H9 (cell line): ENCODE results near the gene HPD. TPM values are rescaled to one million over a fixed set of nuclear protein-coding genes. Genes with fewer than 3 reads are reported as not detected.
"Not testable (repeated sequence)": the region's sequence is repeated elsewhere in the genome, so short reads cannot be mapped to it uniquely, and the experiment has no call there.

Experiments used
- DNase-seq: peaks from one replicate; pipeline ENCODE4 v3.0.0-alpha.2; 2017
- H2AFZ ChIP-seq: one replicate; pipeline ENCODE4 v1.6.1; 2013; ENCODE audit warnings: mild to moderate bottlenecking, low read length, control low read depth, moderate library complexity
- H2AK5ac ChIP-seq: 2 replicates; pipeline ENCODE4 v1.6.1; 2013; ENCODE audit warnings: low read length, control low read depth, mixed read lengths; ENCODE audit not compliant: insufficient read length
- H2BK120ac ChIP-seq: one replicate; pipeline ENCODE4 v1.6.1; 2013; ENCODE audit warnings: low read depth, mild to moderate bottlenecking, low read length, control low read depth, inconsistent platforms; ENCODE audit not compliant: poor library complexity, severe bottlenecking
- H2BK12ac ChIP-seq: 2 replicates; pipeline ENCODE4 v1.6.1; 2013; ENCODE audit warnings: low read length, control low read depth, mixed read lengths, low read depth; ENCODE audit not compliant: insufficient read length
- H2BK15ac ChIP-seq: 2 replicates; pipeline ENCODE4 v1.6.1; 2013; ENCODE audit warnings: low read depth, low read length, control low read depth
- H2BK20ac ChIP-seq: one replicate; pipeline ENCODE4 v1.6.1; 2013; ENCODE audit warnings: low read depth, mild to moderate bottlenecking, low read length, control low read depth, inconsistent platforms; ENCODE audit not compliant: poor library complexity, severe bottlenecking
- H2BK5ac ChIP-seq: 2 replicates; pipeline ENCODE4 v1.6.1; 2013; ENCODE audit warnings: low read length, control low read depth, mixed read lengths; ENCODE audit not compliant: insufficient read length
- H3K14ac ChIP-seq: 2 replicates; pipeline ENCODE4 v1.6.1; 2013; ENCODE audit warnings: low read length, control low read depth; ENCODE audit not compliant: insufficient read depth
- H3K18ac ChIP-seq: 2 replicates; pipeline ENCODE4 v1.6.1; 2013; ENCODE audit warnings: low read depth, mild to moderate bottlenecking, mixed read lengths, low read length, control low read depth; ENCODE audit not compliant: insufficient read length
- H3K23ac ChIP-seq: 2 replicates; pipeline ENCODE4 v1.6.1; 2013; ENCODE audit warnings: low read length, control low read depth, mixed read lengths, low read depth; ENCODE audit not compliant: insufficient read length
- H3K23me2 ChIP-seq: 2 replicates; pipeline ENCODE4 v1.6.1; 2013; ENCODE audit warnings: low read depth, mild to moderate bottlenecking, mixed read lengths, low read length, control low read depth; ENCODE audit not compliant: insufficient read length, poor library complexity, severe bottlenecking
- H3K27ac ChIP-seq: 2 replicates; pipeline ENCODE4 v1.5.1; 2013; ENCODE audit warnings: low read length, control low read depth, mixed read lengths, low read depth; ENCODE audit not compliant: insufficient read length
- H3K27me3 ChIP-seq: 2 replicates; pipeline ENCODE4 v1.6.1; 2013; ENCODE audit warnings: low read length, control low read depth, inconsistent platforms; ENCODE audit not compliant: insufficient read depth
- H3K4ac ChIP-seq: 2 replicates; pipeline ENCODE4 v1.6.1; 2013; ENCODE audit warnings: low read depth, mild to moderate bottlenecking, control low read depth, inconsistent platforms, low read length, moderate library complexity
- H3K4me1 ChIP-seq: 2 replicates; pipeline ENCODE4 v1.6.1; 2013; ENCODE audit warnings: low read length, control low read depth, inconsistent platforms; ENCODE audit not compliant: insufficient read depth
- H3K4me2 ChIP-seq: 2 replicates; pipeline ENCODE4 v1.6.1; 2013; ENCODE audit warnings: low read length, control low read depth, mixed read lengths; ENCODE audit not compliant: insufficient read length, insufficient read depth
- H3K56ac ChIP-seq: 2 replicates; pipeline ENCODE4 v1.6.1; 2013; ENCODE audit warnings: low read depth, mild to moderate bottlenecking, mixed read lengths, low read length, control low read depth; ENCODE audit not compliant: insufficient read length
- H3K79me1 ChIP-seq: 2 replicates; pipeline ENCODE4 v1.6.1; 2013; ENCODE audit warnings: low read depth, mild to moderate bottlenecking, moderate library complexity, low read length, control low read depth, inconsistent platforms; ENCODE audit not compliant: insufficient read depth, poor library complexity, severe bottlenecking
- H3K79me2 ChIP-seq: 2 replicates; pipeline ENCODE4 v1.6.1; 2013; ENCODE audit warnings: low read length, control low read depth, inconsistent platforms; ENCODE audit not compliant: insufficient read depth
- H3K9ac ChIP-seq: 2 replicates; pipeline ENCODE4 v1.6.1; 2013; ENCODE audit warnings: low read length, control low read depth, mixed read lengths; ENCODE audit not compliant: insufficient read length; ENCODE audit errors: extremely low read depth
- H3K9me3 ChIP-seq: one replicate; pipeline ENCODE4 v1.6.1; 2013; ENCODE audit warnings: low read depth, low read length, inconsistent platforms; ENCODE audit not compliant: control insufficient read depth
- H3T11ph ChIP-seq: one replicate; pipeline ENCODE4 v1.6.1; 2013; ENCODE audit warnings: mild to moderate bottlenecking, low read length, control low read depth, inconsistent platforms
- H4K20me1 ChIP-seq: one replicate; pipeline ENCODE4 v1.6.1; 2013; ENCODE audit not compliant: control insufficient read depth, insufficient read length, insufficient read depth
- H4K5ac ChIP-seq: 2 replicates; pipeline ENCODE4 v1.6.1; 2013; ENCODE audit warnings: low read depth, mild to moderate bottlenecking, mixed read lengths, low read length, control low read depth; ENCODE audit not compliant: insufficient read length
- H4K8ac ChIP-seq: replicated peaks from 2 replicates; pipeline ENCODE4 v1.6.1; 2013; ENCODE audit warnings: low read length, control low read depth, mixed read lengths, low read depth; ENCODE audit not compliant: insufficient read length
- H4K91ac ChIP-seq: 2 replicates; pipeline ENCODE4 v1.6.1; 2013; ENCODE audit warnings: low read depth, mild to moderate bottlenecking, moderate library complexity, mixed read lengths, low read length, control low read depth; ENCODE audit not compliant: insufficient read length
- H3K27ac Mint-ChIP-seq, 3 experiments: 2 replicates in 2 of 3; 3 replicates in 1 of 3; pipeline ENCODE4 v1.8.0; 2020 to 2021; ENCODE audit warnings: mixed read lengths in 3 of 3, mild to moderate bottlenecking in 1 of 3, moderate library complexity in 1 of 3
- H3K27me3 Mint-ChIP-seq: 2 replicates; pipeline ENCODE4 v1.8.0; 2021; ENCODE audit warnings: low read depth, mild to moderate bottlenecking, moderate library complexity, mixed read lengths
- H3K36me3 Mint-ChIP-seq, 3 experiments: 2 replicates in 2 of 3; 3 replicates in 1 of 3; pipeline ENCODE4 v1.8.0; 2020 to 2021; ENCODE audit warnings: low read depth in 3 of 3, mixed read lengths in 3 of 3; ENCODE audit not compliant: insufficient read depth in 1 of 3
- H3K4me1 Mint-ChIP-seq, 2 experiments: 2 replicates each; pipeline ENCODE4 v1.8.0; 2020; ENCODE audit warnings: mixed read lengths in 2 of 2
- H3K4me3 Mint-ChIP-seq, 2 experiments: 2 replicates in 1 of 2; 3 replicates in 1 of 2; pipeline ENCODE4 v1.8.0; 2020 to 2021; ENCODE audit warnings: mild to moderate bottlenecking in 2 of 2, mixed read lengths in 2 of 2, moderate library complexity in 1 of 2
- H3K9me3 Mint-ChIP-seq, 2 experiments: 2 replicates in 1 of 2; 3 replicates in 1 of 2; pipeline ENCODE4 v1.8.0; 2020; ENCODE audit warnings: mild to moderate bottlenecking in 2 of 2, mixed read lengths in 2 of 2, moderate library complexity in 1 of 2
- CTCF ChIP-seq: fragments of 200-600 bp; sonication (generic); conservative IDR thresholded peaks from 3 replicates; pipeline ENCODE4 v1.8.0; 2021; ENCODE audit warnings: antibody characterized with exemption, mild to moderate bottlenecking
- WGBS: extraction: QIAGEN DNeasy Blood & Tissue Kit; methylation state at CpG from one replicate; pipeline ENCODE4 v1.1.7; 2013; ENCODE audit warnings: missing lambda C conversion rate, low lambda C conversion rate, mixed read lengths; ENCODE audit not compliant: insufficient read length; ENCODE audit errors: extremely low coverage; 5-methylcytosine and 5-hydroxymethylcytosine counted together
- total RNA-seq: library from RNA; stranded (reverse); gene quantifications from 2 replicates; pipeline ENCODE4 v1.2.1, GENCODE V29; 2021

Gene HPD
- total RNA-seq, 1 experiment from 2014 or later: not detected

GRCh38 chr12:121861636-121862254 is 3.1 kb upstream of the HPD start:
- Histone ChIP-seq H4K91ac (no peak overlapping the region), H3K4me2 (no peak overlapping the region), H3K79me2 (no peaks in the 10 kb centered on the region), H3K9me3 (no peaks in the 10 kb centered on the region), H3K4me1 (peaks cover 4% of the 10 kb centered on the region; the same call in 1 of the 2 replicates), H3K4ac (no peak overlapping the region), H3K9ac (no peak overlapping the region), H4K5ac (no peak overlapping the region), H2AK5ac (no peak overlapping the region), H4K8ac (no peak overlapping the region), H3K79me1 (no peaks in the 10 kb centered on the region), H3K23me2 (no peaks in the 10 kb centered on the region), H3K14ac (no peak overlapping the region), H3K27ac (no peak overlapping the region), H3K27me3 (no peaks in the 10 kb centered on the region), H2BK5ac (no peak overlapping the region), H2AFZ (no peak overlapping the region), H2BK15ac (no peak overlapping the region), H2BK12ac (no peak overlapping the region), H4K20me1 (no peaks in the 10 kb centered on the region), H2BK20ac (no peak overlapping the region), H3K56ac (no peak overlapping the region), H3T11ph (no peak overlapping the region), H3K18ac (no peak overlapping the region), H3K23ac (no peak overlapping the region), H2BK120ac (no peak overlapping the region)
- H3K4me3 Mint-ChIP-seq: no peak overlapping the region
- no peak for TF ChIP-seq CTCF
- peaks cover 13 to 27% of the 10 kb centered on the region in 2 experiments for H3K4me1 Mint-ChIP-seq
- no peaks in the 10 kb centered on the region for H3K9me3 Mint-ChIP-seq
- no CpG with 5 or more reads among the region's 11 CpGs for WGBS
- no peaks in the 10 kb centered on the region for H3K36me3 Mint-ChIP-seq
- no peak overlapping the region for H3K27ac Mint-ChIP-seq
- DNase-seq: no peak
- no peaks in the 10 kb centered on the region; the same call in 1 of the 2 replicates for H3K27me3 Mint-ChIP-seq

- WGBS: no CpG with 5 or more reads among the region's 4 CpGs
- not testable (repeated sequence) for H2AFZ ChIP-seq, DNase-seq, H4K20me1 ChIP-seq, H2BK120ac ChIP-seq, H3K56ac ChIP-seq, H3K79me2 ChIP-seq, H2BK12ac ChIP-seq, H3T11ph ChIP-seq, H3K9me3 Mint-ChIP-seq, H2BK5ac ChIP-seq, H2BK15ac ChIP-seq, H4K91ac ChIP-seq, H3K27ac Mint-ChIP-seq, H3K9ac ChIP-seq, H3K36me3 Mint-ChIP-seq, H4K8ac ChIP-seq, H2AK5ac ChIP-seq, H2BK20ac ChIP-seq, H3K4me2 ChIP-seq, H3K14ac ChIP-seq, H3K4me3 Mint-ChIP-seq, H3K27me3 ChIP-seq, H3K27ac ChIP-seq, H3K79me1 ChIP-seq, H4K5ac ChIP-seq, H3K4me1 ChIP-seq, H3K23ac ChIP-seq, H3K18ac ChIP-seq, H3K27me3 Mint-ChIP-seq, H3K4ac ChIP-seq, H3K23me2 ChIP-seq, H3K9me3 ChIP-seq
- peaks cover 14 to 28% of the 10 kb centered on the region in 2 experiments for H3K4me1 Mint-ChIP-seq
Observed at GRCh38 chr12:121860699-121861098, 2.0 kb upstream of the HPD start.
